WTC11 (cell line): ENCODE measurements around the gene RIPPLY3.

Experiments used
- ATF2 ChIP-seq: sonication (generic); formaldehyde crosslinking; IDR thresholded peaks from 2 replicates; pipeline ENCODE4 v1.8.1; 2022; ENCODE audit warnings: low read depth, missing genetic modification reagents, borderline replicate concordance
- CTCF ChIP-seq: fragments of 200-600 bp; IDR thresholded peaks from 2 replicates; pipeline ENCODE4 v1.8.0; 2022; ENCODE audit warnings: antibody characterized with exemption
- MYBL2 ChIP-seq: sonication (generic); formaldehyde crosslinking; IDR thresholded peaks from 2 replicates; pipeline ENCODE4 v1.8.1; 2023; ENCODE audit warnings: mild to moderate bottlenecking, moderate library complexity, missing genetic modification reagents
- TEAD4 ChIP-seq: sonication (generic); formaldehyde crosslinking; IDR thresholded peaks from 2 replicates; pipeline ENCODE4 v1.8.0; 2022; ENCODE audit warnings: mild to moderate bottlenecking, missing genetic modification reagents
- USF2 ChIP-seq: sonication (generic); formaldehyde crosslinking; IDR thresholded peaks from 2 replicates; pipeline ENCODE4 v1.8.1; 2023; ENCODE audit warnings: mild to moderate bottlenecking, missing genetic modification reagents, moderate library complexity
- ZNF396 ChIP-seq: fragments of 250-450 bp; sonication (Bioruptor Pico); IDR thresholded peaks from 2 replicates; pipeline ENCODE4 v1.8.0; 2021; ENCODE audit warnings: mild to moderate bottlenecking, moderate library complexity, borderline replicate concordance

GRCh38 chr21:37045149-37045548 lies 38.6 kb downstream of the RIPPLY3 start:
- no peak for TF ChIP-seq CTCF
- TF ChIP-seq MYBL2, result no peak
- TF ChIP-seq USF2 (CRISPR knock-in tag), result no peak
- no peak for TF ChIP-seq ATF2
- TF ChIP-seq TEAD4 (CRISPR knock-in tag), result no peak
- no peak for TF ChIP-seq ZNF396 (CRISPR knock-in tag)
